GM21367 (cell line): ENCODE results near the gene HTR6.

Source experiments
- ATAC-seq: cut with Tn5 transposase; IDR thresholded peaks from one replicate; pipeline ENCODE4 v1.9.1; 2021; ENCODE audit not compliant: unreplicated experiment

HTR6 gene

DNA sequence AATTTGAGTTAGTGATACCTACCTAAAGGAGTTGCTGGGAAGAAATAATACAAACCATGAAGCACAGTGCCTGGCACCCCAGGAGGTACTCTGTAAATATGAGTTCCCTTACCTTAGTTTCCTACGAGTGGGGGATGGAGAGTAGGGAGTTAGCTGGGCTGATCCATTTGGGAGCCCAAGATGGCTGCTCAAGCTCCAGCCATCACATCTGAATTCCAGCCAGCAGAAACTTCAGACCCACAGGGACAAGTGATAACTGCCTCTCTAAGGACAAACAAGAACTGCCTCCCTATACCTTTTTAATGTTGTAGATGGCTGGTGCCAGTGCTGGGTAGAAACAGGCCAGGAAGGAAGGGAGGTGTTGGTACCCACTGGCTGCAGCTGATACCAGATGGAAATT, 22.7 kb downstream of the HTR6 start:
- no peak for ATAC-seq

DNA sequence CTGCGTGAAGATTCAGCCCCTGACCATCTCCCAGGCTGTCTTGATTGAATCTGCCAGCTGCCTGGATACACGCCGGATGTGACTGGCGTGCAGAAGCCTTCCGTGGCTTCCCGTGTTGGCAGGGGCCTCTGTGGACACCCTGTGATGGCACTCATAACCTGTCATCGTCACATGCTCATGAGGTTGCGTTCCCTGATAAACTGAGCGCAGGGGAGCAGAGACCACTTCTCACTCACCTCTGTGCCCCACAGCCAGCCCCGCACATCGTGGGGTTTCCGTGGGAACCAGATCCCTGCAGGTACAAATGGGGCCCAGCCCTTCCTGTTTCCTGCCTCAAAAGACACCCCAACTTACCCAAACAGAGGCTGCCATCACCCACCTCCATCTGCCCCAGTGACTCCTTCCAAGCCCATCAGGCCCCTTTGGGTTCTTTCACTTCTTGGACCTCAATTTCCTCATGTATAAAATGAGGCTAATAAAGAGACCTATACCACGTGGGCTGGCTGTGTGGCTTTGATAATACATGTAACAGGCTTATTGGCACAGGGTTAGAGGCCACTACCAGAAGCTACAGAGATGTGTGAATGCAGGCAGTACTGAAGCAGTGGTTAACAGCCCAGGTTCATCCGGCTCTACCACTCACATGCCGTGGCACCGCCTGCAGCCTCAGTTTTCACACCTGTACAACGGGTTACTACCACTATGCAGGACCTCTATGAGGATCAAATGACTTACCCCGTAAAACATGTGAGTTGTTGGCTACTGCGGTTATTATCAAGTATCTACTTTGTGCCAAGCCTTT, 23.6 kb downstream of the HTR6 start:
- no peak for ATAC-seq

DNA sequence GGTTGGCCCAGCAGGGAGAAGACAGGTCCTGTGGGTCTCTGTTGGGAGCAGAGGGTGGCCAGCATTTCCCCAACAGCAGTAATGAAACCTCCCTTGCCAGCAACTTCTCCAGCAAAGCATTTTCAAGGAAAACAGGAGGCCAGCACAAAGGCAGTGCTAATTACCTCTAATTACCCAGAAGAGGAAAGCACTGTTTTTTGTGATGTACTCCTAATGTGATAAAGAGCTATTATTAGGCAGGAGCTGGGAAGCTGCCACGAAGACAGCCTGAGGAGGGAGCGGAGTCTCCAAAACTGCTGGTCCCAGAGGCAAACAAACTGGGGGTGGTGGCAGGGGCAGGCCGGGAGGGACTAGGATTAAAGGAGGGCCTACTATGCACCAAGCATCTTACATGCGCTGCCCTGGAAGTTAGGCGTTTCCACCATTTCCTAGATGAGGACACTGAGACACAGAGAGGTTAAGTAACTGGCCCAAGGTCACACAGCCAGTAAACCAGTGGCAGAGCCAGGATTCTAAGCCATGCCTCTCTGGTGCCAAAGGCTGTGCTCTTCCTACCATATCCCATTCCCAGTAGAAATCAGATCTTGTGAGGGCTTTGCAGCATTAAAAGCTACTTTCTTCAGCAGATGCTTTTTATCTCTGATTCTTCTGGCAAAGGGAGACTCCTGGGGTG, 24.5 kb downstream of the HTR6 start:
- no peak for ATAC-seq

DNA sequence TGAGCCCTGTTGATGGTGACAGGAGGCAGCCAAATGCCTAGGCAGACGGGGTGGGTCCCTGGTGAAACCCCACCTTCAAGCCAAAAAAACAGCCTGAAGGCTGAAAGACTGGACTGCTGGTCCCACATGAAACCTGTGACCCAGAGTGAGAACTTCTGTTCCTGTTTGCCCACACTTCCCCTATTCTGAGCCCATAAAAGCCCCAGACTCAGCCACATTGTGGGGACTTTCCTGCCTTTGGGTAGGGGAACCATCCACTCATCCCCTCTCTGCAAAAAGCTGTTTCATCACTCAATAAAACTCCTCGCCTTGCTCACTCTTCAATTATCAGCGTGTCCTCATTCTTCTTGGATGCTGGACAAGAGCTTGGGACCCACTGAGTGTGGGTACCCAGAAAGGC, 25.2 kb downstream of the HTR6 start:
- ATAC-seq, result no peak

DNA sequence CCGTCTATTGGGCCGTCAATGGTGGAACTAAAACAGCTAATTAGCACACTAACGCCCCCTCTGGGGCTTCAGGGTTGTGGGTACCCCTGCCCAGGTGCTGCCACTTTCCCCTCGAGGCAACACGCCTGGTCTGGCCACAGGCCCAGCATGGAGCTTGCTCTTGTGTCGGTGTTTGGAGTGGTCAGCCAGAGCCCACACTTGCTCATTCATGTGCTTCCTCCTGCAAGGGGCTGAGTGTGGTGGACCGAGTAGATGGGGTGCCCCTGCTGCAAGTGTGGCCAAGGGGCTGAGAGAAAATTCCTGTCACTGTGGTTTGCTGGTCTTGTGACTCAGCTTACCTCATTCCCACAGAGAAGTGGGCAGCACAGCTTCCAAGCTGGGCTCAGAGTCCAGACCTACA, 25.7 kb downstream of the HTR6 start:
- no peak for ATAC-seq

DNA sequence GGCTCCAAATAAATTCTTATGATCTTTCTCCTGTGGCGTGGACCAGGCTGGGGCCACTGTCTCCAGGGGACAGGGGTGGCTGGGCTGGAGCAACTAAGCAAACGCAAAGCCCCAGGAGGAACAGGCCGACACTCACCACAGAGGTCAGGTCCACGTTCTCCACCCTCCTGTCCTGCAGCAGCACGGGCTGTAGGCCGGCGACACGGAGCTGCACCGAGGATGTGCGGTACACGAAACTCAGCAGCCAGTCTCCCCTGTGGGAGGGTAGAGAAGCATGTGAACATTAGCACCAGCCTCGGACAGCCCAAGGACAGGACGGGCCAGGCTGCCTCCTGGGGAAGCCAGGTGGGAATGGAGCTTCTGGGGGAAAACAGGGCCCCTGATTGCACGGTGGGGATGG, 29.6 kb downstream of the HTR6 start:
- no peak for ATAC-seq

DNA sequence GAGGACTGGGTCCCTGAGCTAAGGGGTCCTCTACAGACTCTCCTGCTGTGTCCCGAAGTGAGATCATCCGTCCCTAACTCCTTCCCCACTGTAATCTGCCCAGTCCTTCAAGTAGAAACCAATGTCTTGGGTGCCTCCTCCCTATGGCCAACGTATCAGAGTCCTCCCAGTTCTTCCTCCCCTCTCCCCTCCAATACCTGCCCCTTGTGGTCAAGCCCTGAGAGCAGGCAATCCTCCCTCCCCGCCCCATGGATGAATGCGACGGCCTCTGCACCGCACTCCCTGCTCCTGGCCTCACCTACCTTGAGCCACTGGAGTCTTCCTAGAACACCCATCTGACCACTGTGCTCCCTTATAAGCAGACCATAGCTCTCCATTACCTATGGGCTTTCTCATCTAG, 31.1 kb downstream of the HTR6 start:
- ATAC-seq, result no peak

DNA sequence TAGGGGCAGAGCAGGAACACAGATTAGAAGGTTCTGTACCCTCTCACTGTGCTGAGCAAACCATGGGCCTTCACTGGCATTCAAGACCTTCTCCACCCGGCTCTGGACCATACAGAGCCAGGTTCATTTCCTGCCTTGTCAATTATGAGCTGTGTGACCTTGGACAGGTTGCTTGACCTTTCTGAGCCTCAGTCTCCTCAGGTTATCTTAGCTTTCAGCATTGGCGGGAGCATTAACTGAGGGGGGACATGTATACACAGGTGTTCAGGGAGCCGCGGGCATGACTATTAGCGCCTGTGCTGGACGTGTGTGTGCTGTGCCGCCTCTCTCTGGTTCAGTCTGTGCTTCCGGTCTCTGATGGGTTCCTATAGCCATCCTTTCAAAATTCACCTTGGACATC, 32.1 kb downstream of the HTR6 start:
- no peak for ATAC-seq

DNA sequence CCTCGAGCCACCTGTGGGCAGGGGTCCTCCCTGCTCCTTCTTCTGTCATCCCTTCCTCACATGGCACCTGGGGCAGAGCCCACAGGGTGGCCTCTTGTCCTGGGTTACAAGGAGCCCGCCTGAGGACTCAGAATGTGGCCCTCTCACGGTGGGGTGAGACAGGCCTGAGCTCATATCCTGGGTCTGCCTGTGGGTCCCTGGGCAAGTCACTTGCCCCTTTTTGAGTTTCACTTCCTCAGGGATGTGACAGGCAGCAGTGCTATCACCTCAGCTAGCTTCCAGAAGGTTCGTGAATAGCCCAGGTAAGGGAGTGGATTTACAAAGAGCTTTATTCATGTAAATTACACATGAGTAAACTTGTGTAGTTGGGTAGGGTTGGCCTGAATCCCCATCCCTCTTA, 33.5 kb downstream of the HTR6 start:
- ATAC-seq, result no peak

DNA sequence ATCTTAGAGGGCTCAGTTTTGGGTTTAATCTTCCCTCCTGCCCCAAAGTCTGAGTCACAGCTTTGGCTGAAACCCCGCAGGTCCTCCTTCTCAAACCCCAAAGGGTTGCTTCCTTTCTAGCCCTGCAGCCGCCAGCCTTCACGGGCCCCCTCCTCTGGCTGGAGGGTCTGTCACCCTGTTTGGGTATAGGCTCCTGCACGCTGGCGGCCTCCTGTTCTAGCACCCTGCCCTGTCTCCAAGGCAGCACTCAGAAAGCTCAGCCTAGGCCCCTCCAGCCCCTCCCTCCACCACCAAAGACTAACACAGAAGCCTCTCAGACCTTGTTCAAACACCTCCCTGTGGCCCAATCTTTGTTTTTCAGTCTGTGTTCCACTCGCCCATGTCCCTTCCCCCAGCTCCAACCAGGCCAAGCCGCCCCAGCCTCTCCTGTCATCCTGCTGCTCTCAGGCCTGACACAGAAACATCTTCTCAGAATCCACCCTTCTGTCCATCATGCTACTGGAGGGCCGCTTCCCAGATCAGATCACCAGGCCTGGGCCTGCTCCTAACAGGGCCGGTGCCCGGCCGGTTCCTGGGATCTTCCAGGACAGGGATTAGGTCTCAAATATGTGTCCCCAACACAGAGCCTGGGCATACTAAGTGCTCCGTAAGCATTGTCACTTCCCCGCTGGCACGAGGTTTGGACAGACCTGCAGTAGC, 35.6 kb downstream of the HTR6 start:
- ATAC-seq, result no peak

DNA sequence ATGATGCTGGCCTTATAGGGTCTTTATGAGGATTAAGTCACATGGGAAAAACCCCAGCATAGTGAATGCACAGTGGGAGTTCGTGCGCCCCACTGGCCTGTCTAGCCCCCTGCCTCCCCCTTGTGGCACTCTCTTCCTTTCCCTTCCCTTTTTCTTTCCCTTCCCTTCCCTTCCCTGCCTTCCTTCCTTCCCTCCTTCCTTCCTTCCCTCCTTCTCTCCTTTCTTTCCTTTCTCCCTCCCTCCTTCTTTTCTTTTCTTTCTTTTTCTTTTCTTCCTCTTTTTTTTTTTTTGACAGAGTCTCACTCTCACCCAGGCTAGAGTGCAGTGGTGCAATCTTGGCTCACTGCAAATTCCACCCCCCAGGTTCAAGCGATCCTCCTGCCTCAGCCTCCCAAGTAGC, 38.6 kb downstream of the HTR6 start:
- no peak for ATAC-seq

DNA sequence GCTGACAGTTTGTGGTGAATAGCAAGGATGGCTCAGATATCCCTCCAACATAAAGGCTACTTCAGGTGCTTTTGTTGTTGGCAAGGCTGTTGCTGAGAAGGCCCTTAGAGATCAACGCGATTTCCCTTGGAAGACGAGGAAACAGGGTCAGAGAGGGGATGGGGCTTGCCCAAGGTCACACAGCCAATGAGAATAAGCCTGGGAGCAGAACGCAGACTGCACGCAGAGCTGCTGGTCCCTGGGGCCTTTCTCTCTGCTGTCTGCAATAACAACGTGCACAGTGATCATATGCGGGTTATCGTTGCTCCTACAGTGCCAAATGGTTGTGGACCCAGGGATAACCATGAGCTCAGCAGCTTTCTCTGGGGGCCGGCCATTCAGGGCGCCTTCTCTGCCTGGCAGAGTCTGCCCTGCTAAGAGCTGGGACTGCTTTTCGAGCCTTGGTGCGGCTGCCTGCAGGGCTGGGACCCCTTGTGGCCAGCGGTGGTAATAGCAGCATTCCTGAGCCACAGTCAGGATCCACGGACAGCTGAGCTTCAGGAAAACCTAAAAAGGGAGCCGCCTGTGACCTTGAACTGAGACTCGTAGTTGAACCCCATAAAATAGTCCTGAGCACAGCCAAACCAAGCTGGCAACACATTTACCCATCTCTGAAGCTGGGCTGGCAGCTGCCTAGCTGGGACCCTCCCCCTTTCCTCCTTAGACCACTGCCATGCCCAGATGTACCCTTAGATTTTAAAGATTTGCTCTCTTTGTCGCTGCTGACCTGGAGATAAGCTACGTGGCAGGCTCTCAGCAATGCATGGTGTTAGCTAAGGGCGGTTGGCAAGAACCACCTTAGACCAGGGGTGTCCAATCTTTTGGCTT, 39.8 kb downstream of the HTR6 start:
- no peak for ATAC-seq

DNA sequence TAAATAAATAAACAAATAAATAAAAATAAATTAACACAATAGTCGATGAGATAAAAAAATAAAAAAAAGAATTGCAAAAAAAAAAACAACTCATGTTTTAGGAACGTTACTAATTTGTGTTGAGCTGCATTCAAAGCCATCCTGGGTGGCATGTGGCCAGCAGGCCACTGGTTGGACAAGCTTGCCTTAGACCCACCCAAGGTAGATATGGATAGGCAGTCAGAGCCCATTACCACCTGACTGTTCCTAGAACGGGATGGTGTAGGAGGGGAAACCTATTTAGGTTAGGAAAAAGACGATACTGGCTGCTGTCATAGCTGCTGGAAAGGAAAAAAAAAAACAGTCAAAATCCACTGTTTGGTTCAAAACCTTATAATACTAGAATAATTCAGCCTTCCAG, 40.8 kb downstream of the HTR6 start:
- ATAC-seq, result no peak

DNA sequence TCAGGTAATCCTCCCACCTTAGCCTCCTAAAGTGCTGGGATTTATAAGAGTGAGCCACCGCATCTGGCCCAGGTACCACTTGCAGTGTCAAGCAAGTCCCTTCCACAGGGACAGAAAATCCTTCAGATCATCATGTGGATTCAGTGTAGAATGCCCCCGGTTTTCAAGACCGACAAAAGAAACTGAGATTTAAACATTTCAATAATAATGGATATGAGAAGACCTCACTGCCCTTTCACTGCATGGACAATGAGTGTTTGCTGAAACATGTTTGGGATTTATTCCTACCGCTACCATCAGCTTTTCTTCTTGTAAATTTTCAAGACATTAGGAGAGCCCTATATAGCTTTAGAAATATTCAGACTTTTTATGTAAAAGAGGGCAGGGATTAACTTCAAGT, 41.5 kb downstream of the HTR6 start:
- ATAC-seq, result no peak

DNA sequence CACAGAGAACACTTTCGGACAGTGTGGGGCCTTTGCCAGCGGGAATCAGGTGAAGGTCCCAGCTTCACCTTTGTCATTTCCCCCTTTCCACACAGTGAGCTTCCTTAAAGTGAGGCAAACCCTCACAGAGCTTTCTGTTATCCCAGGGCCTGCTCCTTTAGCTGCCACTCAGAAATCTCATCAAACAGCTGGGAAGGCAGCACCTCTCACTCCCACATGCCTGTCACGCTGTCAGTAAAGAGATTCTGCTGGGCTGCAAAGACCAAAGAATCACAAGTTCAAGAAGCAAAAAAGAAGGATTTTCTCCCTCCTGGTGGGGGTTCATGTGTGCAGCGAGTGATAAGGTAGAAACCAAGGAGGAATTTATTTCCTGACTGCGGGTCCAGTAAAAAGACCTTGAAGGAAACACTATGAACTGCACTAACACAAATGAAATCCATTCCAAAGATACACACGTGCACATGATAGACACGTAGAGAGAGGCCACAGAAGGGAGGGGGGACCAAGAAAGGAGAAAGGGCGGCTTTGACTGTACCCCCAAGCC, 44.0 kb downstream of the HTR6 start:
- ATAC-seq, result no peak

DNA sequence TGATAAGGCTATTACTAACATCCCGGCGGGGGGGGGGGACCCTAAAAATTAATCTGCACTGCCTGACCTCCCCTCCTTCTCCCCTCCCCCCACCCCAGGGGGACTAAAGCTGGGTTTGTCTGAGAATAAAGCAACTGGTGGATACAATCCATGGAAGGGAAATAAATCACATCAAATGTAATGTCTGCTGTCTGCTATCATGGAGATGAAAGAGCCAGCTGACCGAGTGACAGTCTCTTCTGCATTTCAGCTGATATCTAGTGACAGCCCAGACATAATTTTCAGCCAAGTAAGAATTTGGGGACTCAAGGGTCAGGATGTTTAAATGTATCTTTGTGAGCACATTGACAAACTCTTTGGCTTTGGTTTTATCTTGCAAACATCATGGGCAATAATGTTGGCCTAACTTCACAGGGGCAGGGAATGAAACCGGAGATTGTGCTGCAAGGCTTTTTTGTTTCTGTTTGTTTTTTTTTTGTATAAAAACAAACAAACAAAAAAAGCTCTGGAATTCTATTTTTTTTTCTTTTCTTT, 44.7 kb downstream of the HTR6 start:
- ATAC-seq, result no peak

DNA sequence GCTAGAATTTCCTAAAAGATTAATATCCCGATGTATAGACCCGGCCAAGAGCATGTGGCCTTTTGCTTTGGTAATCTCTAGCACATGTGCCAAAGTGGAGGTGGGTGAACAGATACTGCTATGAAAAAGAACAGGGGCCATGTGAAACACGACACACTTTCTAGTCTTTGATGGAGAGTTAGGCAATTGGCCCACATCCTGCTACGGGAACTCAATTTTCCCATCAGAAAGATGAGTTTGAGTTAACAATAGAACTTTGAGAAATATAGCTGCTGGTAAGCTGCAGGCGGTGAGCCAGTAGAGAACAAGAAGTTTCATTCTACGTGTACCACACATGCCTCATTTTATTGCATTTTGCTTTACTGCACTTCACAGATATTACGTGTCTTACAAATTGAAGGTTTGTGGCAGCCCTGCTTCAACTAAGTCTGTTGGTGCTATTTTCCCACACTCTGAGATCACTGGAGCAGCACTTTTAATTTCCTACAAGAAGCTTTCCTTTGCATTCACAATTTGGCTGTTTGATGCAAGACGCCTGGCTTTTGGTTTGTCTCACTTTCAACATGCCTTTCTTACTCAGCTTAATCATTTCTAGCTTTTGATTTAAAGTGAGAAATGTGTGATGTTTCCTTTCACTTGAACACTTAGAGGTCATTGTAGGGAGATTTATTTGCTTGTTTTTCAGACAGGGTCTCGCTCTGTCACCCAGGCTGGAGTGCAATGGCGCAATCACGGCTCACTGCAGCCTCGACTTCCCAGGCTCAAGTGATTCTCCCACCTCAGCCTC, 46.3 kb downstream of the HTR6 start:
- ATAC-seq, result no peak

DNA sequence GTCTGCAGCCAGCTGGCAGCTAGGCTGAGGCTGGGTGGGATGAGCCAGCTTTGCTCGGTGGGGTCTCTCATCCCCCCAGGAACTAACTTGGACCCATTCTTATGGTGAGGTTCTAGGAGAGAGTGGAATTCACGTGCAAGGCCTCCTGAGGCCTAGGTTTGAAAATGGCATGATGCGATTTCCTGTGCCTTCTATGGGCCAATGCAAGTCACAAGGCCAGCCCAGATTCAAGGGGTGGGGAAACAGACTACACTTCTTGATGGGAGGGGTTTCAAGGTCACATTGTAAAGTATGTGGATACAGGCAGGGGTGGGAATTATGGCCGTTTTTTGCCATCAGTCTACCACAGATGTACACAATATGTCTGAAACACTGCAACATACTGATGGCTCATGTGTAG, 48.3 kb downstream of the HTR6 start:
- ATAC-seq, result no peak

DNA sequence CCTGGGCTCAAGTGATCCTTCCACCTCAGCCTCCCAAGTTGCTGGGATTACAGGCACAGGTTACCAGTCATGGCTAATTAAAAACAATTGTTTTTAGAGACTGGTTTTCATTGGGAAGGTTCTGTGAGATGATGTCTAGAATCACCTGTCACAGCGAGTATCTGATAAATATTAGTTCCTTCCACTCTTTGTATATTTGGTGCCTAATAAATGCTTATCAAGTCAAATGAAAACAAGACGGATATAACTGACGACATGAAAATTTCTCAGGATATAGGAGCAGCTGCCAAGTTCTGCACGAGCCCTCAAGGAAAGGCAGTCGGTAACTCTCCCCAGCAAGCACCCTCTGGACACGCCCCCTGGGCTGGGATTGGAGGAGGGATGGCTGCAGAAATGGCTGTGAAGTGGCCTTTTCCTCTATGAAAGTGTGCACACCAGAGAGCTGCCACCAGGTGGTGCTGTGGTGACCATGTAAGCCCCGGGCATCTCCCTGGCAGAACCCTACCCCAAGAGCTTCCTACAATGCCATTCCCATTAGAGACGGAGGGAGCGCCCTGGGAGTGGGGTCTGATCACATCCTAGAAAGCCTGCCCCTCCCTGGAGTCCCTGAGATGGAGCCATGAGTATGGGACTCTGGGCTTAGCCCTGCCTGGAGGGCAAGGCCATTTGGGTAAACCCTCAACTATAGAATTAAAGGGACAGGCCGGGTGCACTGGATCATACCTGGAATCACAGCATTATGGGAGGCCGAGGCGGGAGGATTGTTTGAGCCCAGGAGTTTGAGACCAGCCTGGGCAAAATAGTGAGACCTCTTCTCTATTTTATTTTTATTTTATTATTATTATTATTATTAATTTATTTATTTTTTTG, 50.9 kb downstream of the HTR6 start:
- ATAC-seq, result no peak
